Nephron (organoid): ENCODE measurements around the gene KHDC1L.
"Not testable (repeated sequence)": the region's sequence is repeated elsewhere in the genome, so short reads cannot be mapped to it uniquely, and the experiment has no call there.

Experiments used
- H3K27ac Mint-ChIP-seq, 3 experiments: 2 replicates each; pipeline ENCODE4 v1.8.0; 2020; ENCODE audit warnings: mixed read lengths in 3 of 3, mild to moderate bottlenecking in 2 of 3, moderate library complexity in 1 of 3
- H3K27me3 Mint-ChIP-seq: 2 replicates; pipeline ENCODE4 v1.8.0; 2021; ENCODE audit warnings: low read depth, mild to moderate bottlenecking, moderate library complexity, mixed read lengths
- H3K36me3 Mint-ChIP-seq: 2 replicates; pipeline ENCODE4 v1.8.0; 2020; ENCODE audit warnings: low read depth, mixed read lengths
- H3K4me1 Mint-ChIP-seq: 2 replicates; pipeline ENCODE4 v1.8.0; 2020; ENCODE audit warnings: mixed read lengths
- H3K4me3 Mint-ChIP-seq, 3 experiments: 2 replicates each; pipeline ENCODE4 v1.8.0; 2020; ENCODE audit warnings: mild to moderate bottlenecking in 3 of 3, mixed read lengths in 3 of 3, moderate library complexity in 2 of 3
- H3K9me3 Mint-ChIP-seq: 2 replicates; pipeline ENCODE4 v1.8.0; 2020; ENCODE audit warnings: mixed read lengths
- TF ChIP-seq, protein P1 (sequence below), 3 experiments: fragments of 200-600 bp; sonication (generic); IDR thresholded peaks; one replicate each; pipeline ENCODE4 v1.5.0; 2021; ENCODE audit warnings: antibody characterized with exemption in 3 of 3; ENCODE audit not compliant: unreplicated experiment in 3 of 3

The KHDC1L gene

GRCh38 chr6:73225396-73225795 is at the start of gene KHDC1L:
KHDC1L (minus strand) TSS chr6:73225496; CDS start chr6:73225408, 88 bp downstream.
- Mint-ChIP-seq H3K36me3 (peaks cover 9% of the 10 kb centered on the region), H3K4me3 (no peak within 1 kb of the TSS), H3K4me1 (no peaks in the 10 kb centered on the region), H3K27ac (no peak within 1 kb of the TSS), H3K27me3 (no peaks in the 10 kb centered on the region), H3K9me3 (no peaks in the 10 kb centered on the region)
- TF ChIP-seq, protein P1, sequence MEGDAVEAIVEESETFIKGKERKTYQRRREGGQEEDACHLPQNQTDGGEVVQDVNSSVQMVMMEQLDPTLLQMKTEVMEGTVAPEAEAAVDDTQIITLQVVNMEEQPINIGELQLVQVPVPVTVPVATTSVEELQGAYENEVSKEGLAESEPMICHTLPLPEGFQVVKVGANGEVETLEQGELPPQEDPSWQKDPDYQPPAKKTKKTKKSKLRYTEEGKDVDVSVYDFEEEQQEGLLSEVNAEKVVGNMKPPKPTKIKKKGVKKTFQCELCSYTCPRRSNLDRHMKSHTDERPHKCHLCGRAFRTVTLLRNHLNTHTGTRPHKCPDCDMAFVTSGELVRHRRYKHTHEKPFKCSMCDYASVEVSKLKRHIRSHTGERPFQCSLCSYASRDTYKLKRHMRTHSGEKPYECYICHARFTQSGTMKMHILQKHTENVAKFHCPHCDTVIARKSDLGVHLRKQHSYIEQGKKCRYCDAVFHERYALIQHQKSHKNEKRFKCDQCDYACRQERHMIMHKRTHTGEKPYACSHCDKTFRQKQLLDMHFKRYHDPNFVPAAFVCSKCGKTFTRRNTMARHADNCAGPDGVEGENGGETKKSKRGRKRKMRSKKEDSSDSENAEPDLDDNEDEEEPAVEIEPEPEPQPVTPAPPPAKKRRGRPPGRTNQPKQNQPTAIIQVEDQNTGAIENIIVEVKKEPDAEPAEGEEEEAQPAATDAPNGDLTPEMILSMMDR (IDR thresholded peaks at IDR 0.05; ENCODE audit: unreplicated experiment in 3 of 3), result no peak

GRCh38 chr6:73269296-73269695 is 44.0 kb upstream of the KHDC1L start:
- H3K9me3 Mint-ChIP-seq, H3K27me3 Mint-ChIP-seq, H3K27ac Mint-ChIP-seq, H3K4me3 Mint-ChIP-seq, H3K4me1 Mint-ChIP-seq: not testable (repeated sequence)
- peaks cover 64% of the 10 kb centered on the region for H3K36me3 Mint-ChIP-seq

GRCh38 chr6:73268896-73269295 is 43.6 kb upstream of the KHDC1L start:
- H3K27ac Mint-ChIP-seq, H3K4me3 Mint-ChIP-seq, H3K27me3 Mint-ChIP-seq, H3K9me3 Mint-ChIP-seq, H3K4me1 Mint-ChIP-seq: not testable (repeated sequence)
- H3K36me3 Mint-ChIP-seq, result peaks cover 62% of the 10 kb centered on the region

DNA sequence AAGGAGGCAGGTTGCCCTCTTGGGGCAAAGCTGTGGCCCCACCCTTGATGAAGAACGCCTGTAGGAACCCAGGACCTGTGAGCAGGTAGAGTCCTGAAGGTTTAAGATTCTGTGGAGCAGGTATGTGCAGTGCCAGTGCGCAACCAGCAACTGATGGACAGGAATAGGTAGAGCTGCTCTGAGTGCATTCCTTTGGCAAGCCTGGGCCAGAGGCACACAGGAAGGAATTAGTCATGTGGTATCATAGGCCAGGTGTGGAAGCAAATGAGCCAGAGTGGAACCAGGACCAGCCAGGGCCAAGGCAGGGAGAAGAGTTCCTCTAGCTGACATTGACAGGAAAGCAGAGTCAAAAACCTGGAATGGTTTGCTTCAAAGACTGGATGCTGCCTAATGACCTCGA is 39.1 kb upstream of the KHDC1L start:
- Mint-ChIP-seq H3K27me3 (no peaks in the 10 kb centered on the region), H3K9me3 (peaks cover 4% of the 10 kb centered on the region), H3K36me3 (peaks cover 46% of the 10 kb centered on the region), H3K27ac (no peak overlapping the region), H3K4me1 (peaks cover 6% of the 10 kb centered on the region), H3K4me3 (peak overlapping the region; percentile 73 to 85 (median 84))
- TF ChIP-seq, protein P1 (IDR thresholded peaks at IDR 0.05; ENCODE audit: unreplicated experiment in 3 of 3), result no peak

DNA sequence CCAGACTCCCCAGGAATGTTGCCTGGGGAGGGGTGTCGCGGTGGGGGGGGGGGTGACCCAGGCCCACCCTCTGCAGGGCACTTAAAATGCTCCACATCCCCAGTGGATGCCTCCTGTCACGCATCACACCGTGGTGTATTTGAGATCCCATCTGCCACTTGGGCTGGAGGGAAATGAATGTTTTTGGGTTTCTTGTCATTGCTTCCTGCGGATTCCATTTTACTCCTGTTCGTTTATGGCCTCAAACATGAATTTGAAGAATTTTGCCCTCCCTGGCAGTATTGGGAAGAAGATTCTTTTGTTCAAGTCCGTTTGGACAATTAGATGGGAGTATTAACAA is 38.2 kb upstream of the KHDC1L start:
- Mint-ChIP-seq H3K27me3 (no peaks in the 10 kb centered on the region), H3K4me1 (peaks cover 6% of the 10 kb centered on the region), H3K4me3 (peak overlapping the region; percentile 73 to 85 (median 84)), H3K27ac (peak overlapping the region; percentile 19 to 46 (median 32)), H3K36me3 (peaks cover 44% of the 10 kb centered on the region), H3K9me3 (peaks cover 4% of the 10 kb centered on the region)
- TF ChIP-seq, protein P1 (IDR thresholded peaks at IDR 0.05; ENCODE audit: unreplicated experiment in 3 of 3), result peak in 1 of 3 experiments; percentile 3

- Mint-ChIP-seq H3K36me3 (peaks cover 37% of the 10 kb centered on the region), H3K4me3 (peak within 1 kb of the TSS; percentile 86 to 93 (median 86)), H3K27ac (peak within 1 kb of the TSS; percentile 54 to 78 (median 78)), H3K4me1 (peaks cover 6% of the 10 kb centered on the region), H3K9me3 (peaks cover 4% of the 10 kb centered on the region), H3K27me3 (no peaks in the 10 kb centered on the region)
- TF ChIP-seq, protein P1 (IDR thresholded peaks at IDR 0.05; ENCODE audit: unreplicated experiment in 3 of 3), result peak in 1 of 3 experiments; percentile 13
These were observed 37.6 kb upstream of the KHDC1L start, which contains the start of gene KHDC1 for GRCh38 chr6:73262671-73263569. KHDC1 (minus strand) TSS chr6:73263196; CDS start chr6:73242517, 20,679 bp downstream.

GRCh38 chr6:73258721-73259120 is 33.4 kb upstream of the KHDC1L start:
- no peak overlapping the region for H3K4me3 Mint-ChIP-seq
- H3K36me3 Mint-ChIP-seq, result no peaks in the 10 kb centered on the region
- no peak overlapping the region for H3K27ac Mint-ChIP-seq
- peaks cover 6% of the 10 kb centered on the region for H3K4me1 Mint-ChIP-seq
- no peaks in the 10 kb centered on the region for H3K27me3 Mint-ChIP-seq
- TF ChIP-seq, protein P1 (IDR thresholded peaks at IDR 0.05; ENCODE audit: unreplicated experiment in 3 of 3), result no peak
- H3K9me3 Mint-ChIP-seq, result no peaks in the 10 kb centered on the region

GRCh38 chr6:73254323-73254722 is 29.0 kb upstream of the KHDC1L start:
- H3K4me3 Mint-ChIP-seq, H3K27me3 Mint-ChIP-seq, H3K4me1 Mint-ChIP-seq: not testable (repeated sequence)

More at GRCh38 chr6:73254323-73254722, 29.0 kb upstream of the KHDC1L start:
- H3K36me3 Mint-ChIP-seq, H3K9me3 Mint-ChIP-seq, H3K27ac Mint-ChIP-seq: not testable (repeated sequence)
